ENCODE results near the gene ZFP28. TPM values are rescaled to one million over a fixed set of nuclear protein-coding genes. Genes with fewer than 3 reads are reported as not detected.

The ZFP28 gene
- total and polyA plus RNA-seq, 12 donors, result 4.0 to 9.5 (median 7.5) TPM

GRCh38 chr19:56595548-56595899 lies 56.8 kb downstream of the ZFP28 start:
- H3K4me1 ChIP-seq (replicated peaks in 1 of 2), result peaks cover 0 to 8% of the 10 kb centered on the region in 2 donors
- H3K27ac ChIP-seq, result peak overlapping the region in 3 of 5 donors; percentile 43 to 49 (median 43)
- no peaks in the 10 kb centered on the region for H3K36me3 ChIP-seq (replicated peaks in 1 of 2)
- 0% methylated on average over 4 of the region's 4 CpGs for WGBS, 4 donors
- DNase-seq, result no peak
- H3K9me3 ChIP-seq (replicated peaks in 1 of 3), result no peaks in the 10 kb centered on the region
- intact Hi-C loops (cut with DNase I), result no loop called here
- no peaks in the 10 kb centered on the region for H3K27me3 ChIP-seq
- peak overlapping the region; percentile 47 to 92 (median 67) for H3K4me3 ChIP-seq
- no peak for TF ChIP-seq CTCF (IDR thresholded peaks at IDR 0.05)
- TF ChIP-seq POLR2A (IDR thresholded peaks at IDR 0.05), result no peak

GRCh38 chr19:56596676-56597075 lies 57.9 kb downstream of the ZFP28 start:
- WGBS, 4 donors, result 66 to 75% (median 72%) methylated on average over 4 of the region's 4 CpGs
- H3K9me3 ChIP-seq (replicated peaks in 1 of 3), result no peaks in the 10 kb centered on the region
- TF ChIP-seq POLR2A (IDR thresholded peaks at IDR 0.05) (no peak), CTCF (IDR thresholded peaks at IDR 0.05) (no peak)
- no peak overlapping the region for H3K4me3 ChIP-seq
- intact Hi-C loops (cut with DNase I), result no loop called here
- H3K36me3 ChIP-seq (replicated peaks in 1 of 2), result no peaks in the 10 kb centered on the region
- H3K4me1 ChIP-seq (replicated peaks in 1 of 2), result peaks cover 0 to 8% of the 10 kb centered on the region in 2 donors
- no peaks in the 10 kb centered on the region for H3K27me3 ChIP-seq
- no peak overlapping the region for H3K27ac ChIP-seq
- DNase-seq, result no peak

- H3K4me3 ChIP-seq, result no peak overlapping the region
- H3K9me3 ChIP-seq (replicated peaks in 1 of 3), result no peaks in the 10 kb centered on the region
- 93 to 100% (median 96%) methylated on average over 4 of the region's 4 CpGs for WGBS, 4 donors
- H3K36me3 ChIP-seq (replicated peaks in 1 of 2), result no peaks in the 10 kb centered on the region
- no peak overlapping the region for H3K27ac ChIP-seq
- no peak for DNase-seq
- no peaks in the 10 kb centered on the region for H3K27me3 ChIP-seq
- TF ChIP-seq CTCF (IDR thresholded peaks at IDR 0.05) (no peak), POLR2A (IDR thresholded peaks at IDR 0.05) (no peak)
- intact Hi-C loops (cut with DNase I), result no loop called here
- H3K4me1 ChIP-seq (replicated peaks in 1 of 2), result peaks cover 0 to 8% of the 10 kb centered on the region in 2 donors
Measured at GRCh38 chr19:56597696-56598095, 58.9 kb downstream of the ZFP28 start.

GRCh38 chr19:56601375-56601774 lies 62.6 kb downstream of the ZFP28 start:
- 74 to 92% (median 77%) methylated on average over 2 to 3 of the region's 3 CpGs for WGBS, 4 donors
- H3K4me1 ChIP-seq (replicated peaks in 1 of 2), result peaks cover 0 to 2% of the 10 kb centered on the region in 2 donors
- H3K4me3 ChIP-seq, result no peak overlapping the region
- no peaks in the 10 kb centered on the region for H3K9me3 ChIP-seq (replicated peaks in 1 of 3)
- no peak for DNase-seq
- no peaks in the 10 kb centered on the region for H3K27me3 ChIP-seq
- intact Hi-C loops (cut with DNase I), result no loop called here
- H3K36me3 ChIP-seq (replicated peaks in 1 of 2), result no peaks in the 10 kb centered on the region
- TF ChIP-seq CTCF (IDR thresholded peaks at IDR 0.05), result no peak
- TF ChIP-seq POLR2A (IDR thresholded peaks at IDR 0.05), result no peak
- H3K27ac ChIP-seq, result no peak overlapping the region
